Endothelial cell of hepatic sinusoid (primary cell): ENCODE data around the gene MELK.
"Not testable (repeated sequence)": the region's sequence is repeated elsewhere in the genome, so short reads cannot be mapped to it uniquely, and the experiment has no call there.

ENCODE experiments used
- in situ Hi-C: cut with HindIII; loops from 2 replicates; pipeline ENCODE4 v1.10.0; 2017; ENCODE audit warnings: low sequenced_read_pairs

MELK gene

DNA sequence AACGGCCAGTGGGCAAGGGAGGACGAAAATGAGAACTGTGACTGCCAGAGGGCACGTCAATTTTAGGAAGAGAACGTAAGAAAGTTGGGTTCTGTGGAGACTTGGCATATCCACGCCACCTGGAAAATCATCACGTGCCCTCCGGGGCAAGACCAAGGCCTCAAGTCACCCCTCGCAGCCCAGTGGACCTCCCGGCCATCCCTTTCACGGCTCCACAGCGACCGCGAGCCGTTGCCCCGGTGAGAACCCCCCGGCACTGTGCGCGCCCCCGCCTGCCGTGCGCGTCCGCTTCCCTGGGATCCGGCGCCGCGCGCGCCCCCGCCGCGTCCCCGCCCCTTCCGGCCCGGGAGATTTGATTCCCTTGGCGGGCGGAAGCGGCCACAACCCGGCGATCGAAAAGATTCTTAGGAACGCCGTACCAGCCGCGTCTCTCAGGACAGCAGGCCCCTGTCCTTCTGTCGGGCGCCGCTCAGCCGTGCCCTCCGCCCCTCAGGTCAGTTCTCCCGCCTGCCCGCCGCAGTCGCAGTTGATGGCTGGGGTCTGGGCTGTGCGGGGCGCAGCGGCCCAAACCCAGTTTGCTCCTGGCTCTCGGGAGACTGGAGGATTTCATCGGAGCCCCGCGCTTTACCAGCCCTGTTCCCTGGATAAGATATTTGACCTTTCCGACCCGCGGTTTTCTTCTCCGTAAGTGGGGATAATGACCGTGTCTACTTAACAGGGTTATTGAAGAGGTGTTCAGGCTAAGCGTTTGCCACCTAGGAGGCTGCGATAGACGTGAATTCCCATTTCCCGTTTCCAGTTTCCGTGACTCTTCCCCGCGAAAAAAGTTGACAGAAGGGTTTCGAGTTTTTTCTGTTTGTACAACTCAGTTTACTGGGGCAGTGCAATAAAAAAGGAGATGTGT is at the start of gene MELK:
Gene MELK, plus strand, starts transcription at position 381 of the 904 bp plus-strand sequence. CDS start 8,787 bp downstream, outside the sequence.
- in situ Hi-C loops = no loop called here

DNA sequence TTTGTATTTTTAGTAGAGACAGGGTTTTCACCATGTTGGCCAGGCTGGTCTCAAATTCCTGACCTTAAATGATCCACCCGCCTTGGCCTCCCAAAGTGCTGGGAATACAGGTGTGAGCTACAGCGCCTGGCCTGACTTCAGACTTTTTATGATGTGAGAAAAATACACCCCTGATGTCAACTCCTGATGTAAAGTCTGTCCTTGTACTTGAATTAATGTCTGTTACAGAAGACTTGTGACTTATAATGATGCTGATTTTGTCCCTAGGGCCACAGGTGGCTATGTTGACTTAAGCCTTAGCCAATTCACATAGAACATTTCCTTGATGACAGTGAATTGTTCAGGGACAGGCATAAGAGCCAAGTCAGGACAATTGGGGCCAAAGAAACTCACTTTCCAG is 42.5 kb upstream of the MELK start:
- in situ Hi-C loops = no loop called here

DNA sequence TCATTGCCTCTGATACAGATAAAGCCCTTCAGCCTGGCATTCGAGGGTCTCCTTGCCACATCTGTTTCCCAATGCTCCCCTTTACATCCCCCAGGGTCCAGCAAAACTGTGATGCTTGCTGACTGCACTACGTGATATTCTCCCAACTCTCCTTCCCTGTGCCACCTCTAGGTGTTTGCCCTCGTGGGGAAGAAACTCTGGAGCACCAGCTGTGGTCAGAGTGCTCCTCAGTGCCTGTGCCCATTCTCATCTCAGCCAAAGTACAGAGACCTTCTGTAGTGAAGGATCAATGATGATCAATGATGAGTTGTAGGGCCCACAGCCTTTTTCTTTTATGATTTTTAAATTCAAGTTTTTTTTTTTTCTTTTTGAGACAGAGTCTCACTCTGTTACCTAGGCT is 40.3 kb upstream of the MELK start:
- in situ Hi-C loops = no loop called here

- in situ Hi-C loops = not testable (repeated sequence)
Observed at GRCh38 chr9:36533726-36534125, 39.0 kb upstream of the MELK start.

GRCh38 chr9:36535107-36535506 is 37.6 kb upstream of the MELK start:
- in situ Hi-C loops = loop anchor here (5.0 kb wide), 1 partner anchor 48 kb away; no protein-coding TSS in a partner anchor

DNA sequence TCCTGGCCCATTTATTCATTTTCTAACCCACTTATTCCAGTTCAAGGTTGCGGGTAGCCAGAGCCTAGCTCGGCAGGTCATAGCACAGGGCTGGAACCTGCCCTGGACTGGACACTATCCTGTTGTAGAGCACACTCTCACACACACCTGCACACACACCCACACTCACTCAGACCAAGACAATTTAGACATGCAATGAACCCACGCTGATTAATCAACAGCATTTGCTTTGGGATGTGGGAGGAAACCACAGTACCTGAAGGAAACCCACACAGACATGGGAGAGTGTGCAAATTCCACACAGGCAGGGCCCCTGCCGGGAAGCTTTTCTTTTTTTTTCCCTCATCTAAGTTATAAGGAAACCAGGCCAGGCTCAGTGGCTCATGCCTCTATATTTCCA is 34.8 kb upstream of the MELK start:
- in situ Hi-C loops = loop anchor here (5.0 kb wide), 1 partner anchor 51 kb away; no protein-coding TSS in a partner anchor

DNA sequence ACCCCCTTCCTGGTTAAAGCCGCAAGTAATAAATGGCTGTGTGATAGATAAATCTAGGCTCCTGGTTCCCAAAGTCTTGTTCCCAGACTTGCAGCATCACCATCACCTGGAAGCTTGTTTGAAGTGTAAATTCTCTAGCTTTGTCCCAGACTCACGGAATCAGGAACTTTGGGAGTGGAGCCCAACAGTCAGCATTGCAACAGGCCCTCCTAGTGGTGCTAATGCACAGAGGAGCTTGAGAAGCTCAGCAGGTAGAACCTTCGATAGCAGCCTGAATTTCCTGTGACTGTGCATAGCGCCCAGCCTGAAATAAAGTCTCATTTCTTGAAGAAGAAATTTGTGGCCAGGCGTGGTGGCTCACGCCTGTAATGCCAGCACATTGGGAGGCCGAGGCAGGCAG is 30.3 kb upstream of the MELK start:
- in situ Hi-C loops = no loop called here

- in situ Hi-C loops = no loop called here
Observed at GRCh38 chr9:36543916-36544315, 28.8 kb upstream of the MELK start.

- in situ Hi-C loops = no loop called here
Observed at GRCh38 chr9:36547598-36547997, 25.1 kb upstream of the MELK start.

DNA sequence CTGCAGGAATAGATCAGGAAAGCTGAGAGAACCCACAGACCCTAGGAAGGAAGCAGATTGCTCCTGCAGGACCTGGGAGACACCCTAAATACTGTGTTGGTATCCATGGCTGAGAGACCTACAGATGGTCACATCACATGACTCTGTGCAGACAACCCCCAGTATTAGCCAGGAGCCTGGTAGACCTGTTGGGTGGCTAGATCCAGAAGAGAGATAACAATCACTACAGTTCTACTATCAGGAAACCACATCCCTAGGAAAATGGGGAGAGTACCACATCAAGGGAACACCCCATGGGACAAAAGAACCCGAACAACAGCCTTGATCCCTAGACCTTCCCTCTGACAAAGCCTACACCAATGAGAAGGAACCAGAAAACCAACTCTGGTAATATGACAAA is 24.2 kb upstream of the MELK start:
- in situ Hi-C loops = no loop called here

DNA sequence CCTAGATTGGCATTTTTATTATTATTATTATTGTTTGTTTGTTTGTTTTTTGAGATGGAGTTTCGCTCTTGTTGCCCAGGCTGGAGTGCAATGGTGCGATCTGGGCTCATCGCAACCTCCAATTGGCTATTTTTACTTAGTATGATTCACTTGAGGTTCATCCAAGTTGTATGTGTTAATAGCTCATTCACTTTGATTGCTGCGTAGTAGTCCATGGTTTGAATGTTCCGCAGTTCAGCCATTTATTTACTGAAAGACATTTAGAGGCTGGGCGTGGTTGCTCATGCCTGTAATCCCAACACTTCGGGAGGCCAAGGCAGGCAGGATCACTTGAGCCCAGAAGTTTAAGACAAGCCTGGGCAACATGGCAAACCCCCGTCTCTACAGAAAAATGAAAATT is 22.6 kb upstream of the MELK start:
- in situ Hi-C loops = no loop called here

DNA sequence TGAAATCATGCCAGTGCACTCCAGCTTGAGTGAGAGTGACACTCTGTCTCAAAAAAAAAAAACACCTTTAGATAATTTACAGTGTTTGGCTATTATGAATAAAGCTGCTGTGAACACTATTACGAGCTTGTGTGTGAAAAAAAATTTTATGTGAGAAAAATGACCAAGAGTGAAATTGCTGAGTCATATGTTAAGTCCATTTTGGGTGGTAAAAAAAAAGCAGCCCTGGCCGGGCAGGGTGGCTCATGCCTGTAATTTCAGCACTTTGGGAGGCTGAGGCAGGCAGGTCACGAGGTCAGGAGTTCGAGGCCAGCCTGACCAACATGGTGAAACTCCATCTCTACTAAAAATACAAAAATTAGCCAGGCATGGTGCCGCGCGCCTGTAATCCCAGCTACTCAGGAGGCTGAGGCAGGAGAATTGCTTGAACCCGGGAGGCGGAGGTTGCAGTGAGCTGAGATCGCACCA is 22.0 kb upstream of the MELK start:
- in situ Hi-C loops = not testable (repeated sequence)

DNA sequence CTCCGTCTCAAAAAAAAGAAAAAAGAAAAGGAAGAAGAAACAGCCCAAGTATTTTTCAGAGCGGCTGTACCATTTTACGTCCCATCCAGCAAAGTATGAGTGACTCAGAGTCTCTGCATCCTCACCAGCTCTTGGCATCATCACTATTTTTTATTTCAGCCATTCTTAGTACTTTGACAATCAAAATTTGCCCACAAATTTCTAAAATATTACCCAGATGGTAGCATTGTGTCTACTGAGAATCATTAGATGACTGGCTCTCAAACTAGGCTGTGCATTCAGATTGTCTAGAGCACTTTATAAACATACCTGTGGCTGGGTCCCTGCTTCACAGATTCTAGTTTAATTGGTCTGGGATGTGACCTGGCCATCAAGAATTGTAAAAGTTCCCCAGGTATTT is 21.6 kb upstream of the MELK start:
- in situ Hi-C loops = no loop called here

DNA sequence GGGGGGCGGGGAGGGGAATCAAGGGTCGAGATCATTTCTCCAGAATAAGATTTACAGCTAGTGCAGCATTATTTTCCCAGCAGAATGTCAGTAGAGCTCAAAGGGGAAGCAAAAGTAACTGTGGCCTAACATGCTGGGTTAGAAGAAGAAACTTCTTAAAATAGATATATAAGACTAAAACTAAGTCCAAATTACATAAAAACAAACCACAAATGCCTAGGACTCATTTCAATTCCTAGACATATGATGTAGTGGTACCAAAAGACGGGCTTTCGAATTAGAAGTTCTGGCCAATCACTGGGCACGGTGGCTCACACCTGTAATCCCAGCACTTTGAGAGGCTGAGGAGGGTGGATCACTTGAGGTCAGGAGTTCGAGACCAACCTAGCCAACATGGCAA is 20.8 kb upstream of the MELK start:
- in situ Hi-C loops = no loop called here

DNA sequence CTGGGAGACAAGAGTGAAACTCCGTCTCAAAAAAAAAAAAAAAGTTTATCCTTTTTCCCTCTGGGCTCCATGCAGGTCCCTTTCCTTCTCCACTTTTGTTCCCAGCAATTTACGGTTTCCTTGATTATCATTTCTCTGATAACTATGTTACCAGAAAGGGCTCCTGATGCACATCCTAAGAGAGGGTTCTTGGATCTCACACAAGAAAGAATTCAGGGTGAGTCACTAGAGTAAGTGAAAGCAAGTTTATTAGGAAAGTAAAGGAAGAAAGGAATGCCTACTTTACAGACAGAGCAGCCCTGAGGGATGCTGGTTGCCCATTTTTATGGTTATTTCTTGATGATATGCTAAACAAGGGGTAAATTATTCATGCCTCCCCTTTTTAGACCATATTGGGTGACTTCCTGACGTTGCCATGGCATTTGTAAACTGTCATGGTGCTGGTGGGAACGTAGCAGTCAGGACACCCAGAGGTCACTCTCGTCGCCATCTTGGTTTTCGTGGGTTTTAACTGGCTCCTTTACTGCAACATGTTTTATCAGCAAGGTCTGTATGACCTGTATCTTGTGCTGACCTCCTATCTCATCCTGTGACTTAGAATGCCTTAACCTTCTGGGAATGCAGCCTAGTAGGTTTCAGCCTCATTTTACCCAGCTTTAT is 13.5 kb upstream of the MELK start:
- in situ Hi-C loops = no loop called here

DNA sequence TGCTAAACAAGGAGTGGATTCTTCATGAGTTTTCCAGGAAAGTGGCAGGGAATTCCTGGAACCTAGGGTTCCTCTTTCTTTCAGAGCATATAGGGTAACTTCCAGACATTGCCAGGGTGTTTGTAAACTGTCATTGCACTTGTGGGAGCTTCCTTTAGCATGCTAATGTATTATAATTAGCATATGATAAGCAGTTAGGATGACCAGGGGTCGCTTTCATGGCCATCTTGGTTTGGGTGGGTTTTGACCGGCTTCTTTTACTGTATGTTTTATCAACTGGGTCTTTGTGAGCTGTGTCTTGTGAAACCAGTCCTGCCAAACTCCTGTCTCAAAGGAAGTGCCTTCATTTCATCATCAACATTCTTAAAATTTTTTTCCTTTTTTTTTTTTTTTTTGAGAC is 11.9 kb upstream of the MELK start:
- in situ Hi-C loops = no loop called here

DNA sequence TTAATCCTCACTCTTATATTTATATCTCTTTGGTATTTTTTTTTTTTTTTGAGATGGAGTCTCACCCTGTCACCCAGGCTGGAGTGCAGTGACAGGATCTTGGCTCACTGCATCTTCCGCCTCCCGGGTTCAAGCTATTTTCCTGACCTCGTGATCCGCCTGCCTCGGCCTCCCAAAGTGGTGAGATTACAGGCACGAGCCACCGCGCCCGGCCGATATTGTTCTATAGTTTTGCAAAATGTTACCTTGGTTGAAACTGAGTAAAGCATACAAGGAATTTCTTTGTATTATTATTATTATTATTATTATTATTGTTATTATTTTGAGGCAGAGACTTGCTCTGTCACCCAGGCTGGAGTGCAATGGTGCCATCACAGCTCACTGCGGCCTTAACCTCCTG is 9.9 kb upstream of the MELK start:
- in situ Hi-C loops = not testable (repeated sequence)

GRCh38 chr9:36566813-36567221 is 5.9 kb upstream of the MELK start:
- in situ Hi-C loops = no loop called here

- in situ Hi-C loops = not testable (repeated sequence)
Observed at GRCh38 chr9:36568681-36569080, 4.0 kb upstream of the MELK start.

DNA sequence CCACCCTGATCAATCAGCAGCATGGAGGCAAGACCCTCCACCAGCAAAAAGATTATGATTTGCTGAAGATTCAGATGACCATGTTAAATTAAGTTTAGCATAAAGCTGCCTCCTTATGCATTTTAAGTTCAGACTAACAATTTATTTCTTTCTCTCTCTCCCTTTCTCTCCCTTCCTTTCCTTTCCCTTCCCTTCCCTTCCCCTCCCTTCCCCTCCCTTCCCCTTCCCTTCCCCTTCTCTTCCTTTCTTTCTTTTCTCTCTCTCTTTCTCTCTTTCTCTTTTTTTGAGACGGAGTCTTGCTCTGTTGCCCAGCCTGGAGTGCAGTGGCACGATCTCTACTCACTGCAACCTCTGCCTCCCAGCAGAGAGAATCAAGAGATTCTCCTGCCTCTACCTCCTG is 1.4 kb upstream of the MELK start:
- in situ Hi-C loops = no loop called here

- in situ Hi-C loops = not testable (repeated sequence)
Observed at GRCh38 chr9:36574045-36574444, 1.4 kb downstream of the MELK start.

DNA sequence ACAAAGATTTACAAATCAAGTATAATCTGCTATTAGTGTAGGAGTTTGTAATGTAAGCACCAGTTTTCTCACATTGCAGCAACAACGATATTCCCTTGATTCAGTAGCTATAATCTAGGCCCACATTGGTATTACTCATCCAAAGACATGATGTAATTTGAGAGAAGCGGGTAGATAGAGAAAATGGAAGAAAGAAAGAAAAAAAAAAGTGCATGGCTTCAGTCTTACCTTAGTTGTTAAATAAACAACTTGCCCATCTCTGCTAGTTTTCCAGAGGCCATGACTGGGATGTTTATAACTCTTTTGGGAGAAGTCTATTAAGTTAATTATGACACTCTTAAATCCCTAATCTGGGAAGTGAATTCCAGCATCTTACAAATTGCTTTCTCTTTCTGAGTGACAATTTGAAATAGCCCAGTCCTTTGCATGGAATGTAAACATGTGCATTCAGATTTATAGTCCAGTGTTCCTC is 2.8 kb downstream of the MELK start:
- in situ Hi-C loops = no loop called here
